Measurements from ENCODE around the gene ERBB4. TPM values are rescaled to one million over a fixed set of nuclear protein-coding genes. Genes with fewer than 3 reads are reported as not detected.

ERBB4 gene
- total RNA-seq, 1 experiment from 2014 or later = 0.04 TPM

DNA sequence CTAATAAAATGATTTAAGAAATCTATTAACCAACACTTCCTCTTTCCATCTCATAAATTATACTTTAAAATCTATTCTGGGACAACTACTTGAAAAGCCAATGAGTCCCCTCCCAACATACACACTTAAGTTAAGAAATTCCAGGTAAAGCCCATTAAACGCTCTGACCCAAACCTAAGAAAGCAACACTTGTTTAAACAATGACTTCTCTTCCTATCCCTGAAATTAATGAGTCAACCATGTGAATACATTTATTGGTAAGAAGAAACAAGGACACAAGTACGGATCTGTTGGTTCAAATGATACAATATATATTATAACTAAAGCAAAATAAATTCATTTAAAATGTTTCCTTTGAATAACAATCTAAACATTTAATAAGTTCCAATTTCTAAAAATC lies 279.4 kb downstream of the ERBB4 start:
- Histone ChIP-seq H2BK20ac (ENCODE audit: low read depth, low read length, poor library complexity, severe bottlenecking) (no peak overlapping the region), H3K27ac (ENCODE audit: insufficient read length, low read depth, low read length) (no peak overlapping the region), H3K27me3 (ENCODE audit: insufficient read depth, low read length) (no peaks in the 10 kb centered on the region; the same call in 1 of the 2 replicates), H4K20me1 (ENCODE audit: control insufficient read depth, insufficient read depth, insufficient read length) (no peaks in the 10 kb centered on the region), H4K91ac (ENCODE audit: insufficient read length, low read depth, low read length) (no peak overlapping the region), H3K4ac (ENCODE audit: low read depth, low read length) (no peak overlapping the region), H2AK5ac (ENCODE audit: insufficient read length, low read length) (no peak overlapping the region), H4K5ac (ENCODE audit: insufficient read length, low read depth, low read length) (no peak overlapping the region), H3K4me1 (ENCODE audit: insufficient read depth, low read length) (no peaks in the 10 kb centered on the region), H2BK12ac (ENCODE audit: insufficient read length, low read depth, low read length) (no peak overlapping the region), H2BK120ac (ENCODE audit: low read depth, low read length, poor library complexity, severe bottlenecking) (no peak overlapping the region), H3K14ac (ENCODE audit: insufficient read depth, low read length) (no peak overlapping the region), H3K18ac (ENCODE audit: insufficient read length, low read depth, low read length) (no peak overlapping the region), H3K23me2 (ENCODE audit: insufficient read length, low read depth, low read length, poor library complexity, severe bottlenecking) (no peaks in the 10 kb centered on the region), H3K56ac (ENCODE audit: insufficient read length, low read depth, low read length) (no peak overlapping the region), H3K4me2 (ENCODE audit: insufficient read depth, insufficient read length, low read length) (no peak overlapping the region), H3K79me1 (ENCODE audit: insufficient read depth, low read depth, low read length, poor library complexity, severe bottlenecking) (no peaks in the 10 kb centered on the region), H3K23ac (ENCODE audit: insufficient read length, low read depth, low read length) (no peak overlapping the region), H2BK5ac (ENCODE audit: insufficient read length, low read length) (no peak overlapping the region), H3K9me3 (ENCODE audit: control insufficient read depth, low read depth, low read length) (no peaks in the 10 kb centered on the region), H4K8ac (replicated peaks; ENCODE audit: insufficient read length, low read depth, low read length) (no peak overlapping the region), H3K9ac (ENCODE audit: extremely low read depth, insufficient read length, low read length) (no peak overlapping the region), H3T11ph (ENCODE audit: low read length) (no peak overlapping the region), H2AFZ (ENCODE audit: low read length) (no peak overlapping the region), H3K79me2 (ENCODE audit: insufficient read depth, low read length) (no peaks in the 10 kb centered on the region), H2BK15ac (ENCODE audit: low read depth, low read length) (no peak overlapping the region)
- H3K36me3 Mint-ChIP-seq (ENCODE audit: insufficient read depth in 1 of 3, low read depth in 3 of 3) = no peaks in the 10 kb centered on the region
- H3K9me3 Mint-ChIP-seq = no peaks in the 10 kb centered on the region
- no peaks in the 10 kb centered on the region; the same call in 1 of the 2 replicates for H3K27me3 Mint-ChIP-seq (ENCODE audit: low read depth)
- H3K27ac Mint-ChIP-seq = no peak overlapping the region
- no CpG with 5 or more reads among the region's 2 CpGs for WGBS (ENCODE audit: extremely low coverage, insufficient read length, low lambda C conversion rate)
- no peaks in the 10 kb centered on the region for H3K4me1 Mint-ChIP-seq
- no peak overlapping the region for H3K4me3 Mint-ChIP-seq
- no peak for DNase-seq
- TF ChIP-seq CTCF (conservative IDR thresholded peaks at IDR 0.05) = no peak

All from H9 (cell line).